K562 (cell line): Measurements from ENCODE around the gene NLK. TPM values are rescaled to one million over a fixed set of nuclear protein-coding genes. Genes with fewer than 3 reads are reported as not detected.

Source experiments
- ARID3A ChIP-seq: IDR thresholded peaks from 2 replicates; pipeline ENCODE4 v1.6.1; 2012; ENCODE audit warnings: low read depth, low read length, improper control_type of control experiment, borderline replicate concordance
- ATF1 ChIP-seq, 2 experiments: fragments of 450-650 bp in 1 of 2; IDR thresholded peaks; 2 replicates each; pipeline ENCODE4 v1.6.1; 2016; ENCODE audit warnings: missing compliant biosample characterization in 1 of 2, missing genetic modification characterization in 1 of 2
- ATF3 ChIP-seq, 2 experiments: fragments of 450-650 bp in 1 of 2; sonication (generic) in 1 of 2; formaldehyde crosslinking in 1 of 2; IDR thresholded peaks in 1 of 2; conservative IDR thresholded peaks in 1 of 2; 2 replicates each; pipeline versions ENCODE4 v1.6.1 to v1.8.1; 2016 to 2023; ENCODE audit warnings: mild to moderate bottlenecking in 2 of 2, moderate library complexity in 2 of 2, inconsistent platforms in 1 of 2, missing genetic modification reagents in 1 of 2
- CC2D1A ChIP-seq: fragments of 450-650 bp; IDR thresholded peaks from 2 replicates; pipeline ENCODE4 v1.6.1; 2017; ENCODE audit warnings: mild to moderate bottlenecking
- CCNT2 ChIP-seq: IDR thresholded peaks from 2 replicates; pipeline ENCODE4 v1.6.1; 2011; ENCODE audit warnings: borderline replicate concordance, low read depth, mild to moderate bottlenecking, moderate library complexity, mixed read lengths, low read length; ENCODE audit not compliant: insufficient read length; ENCODE audit errors: extremely low read depth
- DPF2 ChIP-seq: fragments of 450-650 bp; IDR thresholded peaks from 2 replicates; pipeline ENCODE4 v1.6.1; 2016
- EP400 ChIP-seq: fragments of 450-650 bp; IDR thresholded peaks from 2 replicates; pipeline ENCODE4 v1.6.1; 2017; ENCODE audit warnings: antibody characterized with exemption, mild to moderate bottlenecking, moderate library complexity
- JUN ChIP-seq, 2 experiments: sonication (generic) in 1 of 2; formaldehyde crosslinking in 1 of 2; IDR thresholded peaks; 2 replicates each; pipeline versions ENCODE4 v1.6.1 to v1.8.0; 2012 to 2022; ENCODE audit warnings: borderline replicate concordance in 2 of 2, mild to moderate bottlenecking in 2 of 2, improper control_type of control experiment in 1 of 2, low read depth in 1 of 2, low read length in 1 of 2, missing genetic modification reagents in 1 of 2
- MAZ ChIP-seq, 2 experiments: fragments of 450-650 bp in 1 of 2; sonication (generic) in 1 of 2; formaldehyde crosslinking; IDR thresholded peaks in 1 of 2; conservative IDR thresholded peaks in 1 of 2; 2 replicates each; pipeline versions ENCODE4 v1.4.0 to v1.5.0; 2020; ENCODE audit warnings: mild to moderate bottlenecking in 1 of 2, missing genetic modification reagents in 1 of 2
- MBD2 ChIP-seq: sonication (generic); IDR thresholded peaks from 2 replicates; pipeline ENCODE4 v1.6.1; 2016; ENCODE audit warnings: low read depth, borderline replicate concordance
- NFE2L1 ChIP-seq: fragments of 450-650 bp; IDR thresholded peaks from 2 replicates; pipeline ENCODE4 v1.6.1; 2016; ENCODE audit warnings: missing genetic modification characterization, low read depth, mild to moderate bottlenecking, missing compliant biosample characterization, moderate library complexity, borderline replicate concordance
- NFIC ChIP-seq: fragments of 450-650 bp; IDR thresholded peaks from 2 replicates; pipeline ENCODE4 v1.6.1; 2017; ENCODE audit warnings: mild to moderate bottlenecking, inconsistent platforms
- NFXL1 ChIP-seq: fragments of 450-650 bp; formaldehyde crosslinking; IDR thresholded peaks from 2 replicates; pipeline ENCODE4 v1.4.0; 2021; ENCODE audit warnings: mild to moderate bottlenecking
- SMARCA4 ChIP-seq: fragments of 450-650 bp; IDR thresholded peaks from 2 replicates; pipeline ENCODE4 v1.6.1; 2016
- SMARCC2 ChIP-seq: fragments of 450-650 bp; IDR thresholded peaks from 2 replicates; pipeline ENCODE4 v1.6.1; 2017; ENCODE audit warnings: antibody characterized with exemption, moderate library complexity, mild to moderate bottlenecking, low read depth
- SOX6 ChIP-seq: fragments of 450-650 bp; IDR thresholded peaks from 2 replicates; pipeline ENCODE4 v1.6.1; 2014; ENCODE audit warnings: mild to moderate bottlenecking
- TFAP4 ChIP-seq: sonication (generic); formaldehyde crosslinking; IDR thresholded peaks from 2 replicates; pipeline ENCODE4 v1.8.0; 2022; ENCODE audit warnings: missing genetic modification reagents, mild to moderate bottlenecking, moderate library complexity, borderline replicate concordance
- VEZF1 ChIP-seq: fragments of 200-800 bp; sonication (Bioruptor generic); IDR thresholded peaks from 2 replicates; pipeline ENCODE4 v1.6.1; 2017; ENCODE audit warnings: missing genetic modification characterization, missing compliant biosample characterization
- ZNF347 ChIP-seq: fragments of 450-650 bp; formaldehyde crosslinking; IDR thresholded peaks from 2 replicates; pipeline ENCODE4 v1.4.0; 2020; ENCODE audit warnings: low read depth, mild to moderate bottlenecking, moderate library complexity
- ZNF445 ChIP-seq: fragments of 250-450 bp; sonication (Bioruptor Pico); IDR thresholded peaks from 2 replicates; pipeline ENCODE4 v1.4.0; 2020; ENCODE audit warnings: low read depth, mild to moderate bottlenecking, moderate library complexity
- ZNF740 ChIP-seq, 3 experiments: fragments of 200-800 bp in 1 of 3; sonication (Bioruptor generic) in 1 of 3; sonication (generic) in 1 of 3; formaldehyde crosslinking in 1 of 3; IDR thresholded peaks; 2 replicates each; pipeline versions ENCODE4 v1.6.1 to v1.8.0; 2016 to 2022; ENCODE audit warnings: mild to moderate bottlenecking in 2 of 3, missing compliant biosample characterization in 2 of 3, missing genetic modification characterization in 2 of 3, missing genetic modification reagents in 1 of 3
- polyA plus RNA-seq, 8 experiments: library from polyadenylated mRNA; depleted of rRNA in 4 of 8; stranded (reverse) in 5 of 8; unstranded in 3 of 8; fragments of >200 nt; fragmentation: Nextera tagmentation in 2 of 8; fragmentation: Illumina TruSeq in 1 of 8; extraction: Ambion mirVana in 2 of 8; extraction: Trizol in 1 of 8; gene quantifications; 2 replicates each; pipeline versions ENCODE4 v1.2.1 to v1.2.3, GENCODE V29; 2011 to 2014; ENCODE audit warnings: inconsistent platforms in 1 of 8, missing spikeins in 1 of 8
- total RNA-seq, 7 experiments: library from RNA; depleted of rRNA in 6 of 7; stranded (reverse); fragments of >200 nt in 6 of 7; fragmentation: Illumina TruSeq in 2 of 7; extraction: Trizol in 2 of 7; gene quantifications; 2 replicates each; pipeline versions ENCODE4 v1.2.1 to v1.2.3, GENCODE V29; 2011 to 2021; ENCODE audit warnings: low replicate concordance in 1 of 7

The NLK gene
- total and polyA plus RNA-seq, 9 of the 15 experiments (the other 6 are each of a cell fraction or from before 2014, with no cell fraction given) = 10.9 to 59.6 (median 26.7) TPM

- TF ChIP-seq ATF3 (IDR thresholded peaks at IDR 0.05) (peak; percentile 77; the same call in 1 of the 2 replicates), ATF3 (CRISPR knock-in tag; conservative IDR thresholded peaks at IDR 0.05) (no peak), NFIC (peak; percentile 64), SMARCC2 (peak; percentile 75), SMARCA4 (peak; percentile 93), DPF2 (peak; percentile 95), ARID3A (peak; percentile 71; the same call in 1 of the 2 replicates), MAZ (CRISPR knock-in tag; conservative IDR thresholded peaks at IDR 0.05 in 1 of 2, IDR thresholded peaks at IDR 0.05 in 1 of 2) (0 out of 4 replicates have a peak, but pooled peaks of 1 of the 2 experiments have one; percentile 23), ZNF445 (CRISPR knock-in tag) (no peak), MBD2 (0 out of 2 replicates have a peak, but pooled peaks have one; percentile 33), TFAP4 (CRISPR knock-in tag) (peak; percentile 61; the same call in 1 of the 2 replicates), EP400 (no peak), CCNT2 (peak; percentile 56), NFE2L1 (tag) (no peak), CC2D1A (peak; percentile 51; the same call in 1 of the 2 replicates), VEZF1 (CRISPR knock-in tag) (peak; percentile 52), ATF1 (CRISPR knock-in tag; IDR thresholded peaks at IDR 0.05) (no peak), ATF1 (tag; IDR thresholded peaks at IDR 0.05) (no peak), JUN (IDR thresholded peaks at IDR 0.05; ENCODE audit: borderline replicate concordance, low read depth, low read length) (peak; percentile 50; the same call in 1 of the 2 replicates), JUN (CRISPR knock-in tag; IDR thresholded peaks at IDR 0.05; ENCODE audit: borderline replicate concordance) (no peak), ZNF740 (CRISPR knock-in tag; IDR thresholded peaks at IDR 0.05) (no peak), ZNF740 (tag; IDR thresholded peaks at IDR 0.05) (no peak), NFXL1 (CRISPR knock-in tag) (no peak), ZNF347 (CRISPR knock-in tag) (no peak), SOX6 (peak; percentile 95)
Observed at GRCh38 chr17:28105501-28105900, 63.0 kb downstream of the NLK start (continued).
